ENCODE results near the gene CAMTA1. TPM values are rescaled to one million over a fixed set of nuclear protein-coding genes. Genes with fewer than 3 reads are reported as not detected.
"Not testable (repeated sequence)": the region's sequence is repeated elsewhere in the genome, so short reads cannot be mapped to it uniquely, and the experiment has no call there.

Gene CAMTA1
- total and polyA plus RNA-seq, 4 donors, result 90.5 to 236 (median 195) TPM

- Histone ChIP-seq H3K27ac (ENCODE audit: low read depth, low read length) (no peak overlapping the region), H3K4me1 (ENCODE audit: control insufficient read depth, insufficient read depth, low read length) (no peaks in the 10 kb centered on the region), H3K4me3 (ENCODE audit: low read depth, low read length) (no peak overlapping the region), H3K36me3 (ENCODE audit: control insufficient read depth, insufficient read depth, low read length) (no peaks in the 10 kb centered on the region), H3K9me3 (ENCODE audit: control insufficient read depth, insufficient read depth, low read length) (no peaks in the 10 kb centered on the region), H3K27me3 (ENCODE audit: control insufficient read depth, insufficient read depth, low read length) (no peaks in the 10 kb centered on the region)
- WGBS (ENCODE audit: insufficient coverage), result no CpG with 5 or more reads among the region's 2 CpGs
- DNase-seq (ENCODE audit: low read depth in 4 of 6, low spot score in 6 of 6), result no peak
Observed at GRCh38 chr1:6820899-6821298, 35.6 kb downstream of the CAMTA1 start.

- Histone ChIP-seq H3K9me3 (ENCODE audit: control insufficient read depth, insufficient read depth, low read length) (no peaks in the 10 kb centered on the region), H3K4me1 (ENCODE audit: control insufficient read depth, insufficient read depth, low read length) (no peaks in the 10 kb centered on the region), H3K27me3 (ENCODE audit: control insufficient read depth, insufficient read depth, low read length) (no peaks in the 10 kb centered on the region), H3K27ac (ENCODE audit: low read depth, low read length) (peak overlapping the region; percentile 35), H3K4me3 (ENCODE audit: low read depth, low read length) (no peak overlapping the region), H3K36me3 (ENCODE audit: control insufficient read depth, insufficient read depth, low read length) (no peaks in the 10 kb centered on the region)
- peak in 1 of 6 donors; percentile 72 for DNase-seq (ENCODE audit: low read depth in 4 of 6, low spot score in 6 of 6)
- WGBS (ENCODE audit: insufficient coverage), result no CpG with 5 or more reads among the region's 10 CpGs
Observed at GRCh38 chr1:6822530-6823359, 37.5 kb downstream of the CAMTA1 start.

GRCh38 chr1:6823793-6824192 lies 38.5 kb downstream of the CAMTA1 start:
- peaks cover 4% of the 10 kb centered on the region for H3K4me1 ChIP-seq (ENCODE audit: control insufficient read depth, insufficient read depth, low read length)
- no peaks in the 10 kb centered on the region for H3K9me3 ChIP-seq (ENCODE audit: control insufficient read depth, insufficient read depth, low read length)
- no peaks in the 10 kb centered on the region for H3K36me3 ChIP-seq (ENCODE audit: control insufficient read depth, insufficient read depth, low read length)
- no peak overlapping the region for H3K4me3 ChIP-seq (ENCODE audit: low read depth, low read length)
- DNase-seq (ENCODE audit: low read depth in 4 of 6, low spot score in 6 of 6), result no peak
- H3K27ac ChIP-seq (ENCODE audit: low read depth, low read length), result no peak overlapping the region
- no peaks in the 10 kb centered on the region for H3K27me3 ChIP-seq (ENCODE audit: control insufficient read depth, insufficient read depth, low read length)

- peak overlapping the region; percentile 45 for H3K27ac ChIP-seq (ENCODE audit: low read depth, low read length)
- no peak for DNase-seq (ENCODE audit: low read depth in 4 of 6, low spot score in 6 of 6)
- H3K4me3 ChIP-seq (ENCODE audit: low read depth, low read length), result no peak overlapping the region
- peaks cover 4% of the 10 kb centered on the region for H3K4me1 ChIP-seq (ENCODE audit: control insufficient read depth, insufficient read depth, low read length)
- H3K36me3 ChIP-seq (ENCODE audit: control insufficient read depth, insufficient read depth, low read length), result no peaks in the 10 kb centered on the region
- no peaks in the 10 kb centered on the region for H3K27me3 ChIP-seq (ENCODE audit: control insufficient read depth, insufficient read depth, low read length)
- no peaks in the 10 kb centered on the region for H3K9me3 ChIP-seq (ENCODE audit: control insufficient read depth, insufficient read depth, low read length)
- 100% methylated on average over 2 of the region's 6 CpGs for WGBS (ENCODE audit: insufficient coverage)
Observed at GRCh38 chr1:6824665-6825368, 39.6 kb downstream of the CAMTA1 start.

DNA sequence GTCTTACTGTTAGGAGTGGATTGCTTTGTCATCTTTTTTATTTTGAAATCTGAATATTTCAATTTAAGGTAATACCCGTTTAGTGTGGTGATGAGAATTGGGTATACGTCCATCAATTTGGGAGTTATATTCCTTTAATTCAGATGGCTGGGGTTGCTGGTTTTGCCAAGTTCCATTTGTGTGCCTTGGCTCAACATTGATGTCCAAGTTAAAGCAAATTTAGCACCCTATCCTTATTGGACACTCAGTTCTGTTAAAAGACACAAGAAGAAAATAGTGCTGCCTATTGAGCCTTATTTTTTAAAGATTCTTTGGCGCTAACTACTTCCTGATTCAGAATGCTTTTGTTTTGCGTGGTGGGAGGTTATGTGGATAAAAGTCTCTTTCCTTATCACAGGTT lies 40.6 kb downstream of the CAMTA1 start:
- no peaks in the 10 kb centered on the region for H3K9me3 ChIP-seq (ENCODE audit: control insufficient read depth, insufficient read depth, low read length)
- DNase-seq (ENCODE audit: low read depth in 4 of 6, low spot score in 6 of 6), result peak in 1 of 6 donors; percentile 33
- 69% methylated on average over 2 of the region's 4 CpGs for WGBS (ENCODE audit: insufficient coverage)
- H3K27me3 ChIP-seq (ENCODE audit: control insufficient read depth, insufficient read depth, low read length), result no peaks in the 10 kb centered on the region
- peaks cover 4% of the 10 kb centered on the region for H3K4me1 ChIP-seq (ENCODE audit: control insufficient read depth, insufficient read depth, low read length)
- no peaks in the 10 kb centered on the region for H3K36me3 ChIP-seq (ENCODE audit: control insufficient read depth, insufficient read depth, low read length)
- peak overlapping the region; percentile 45 for H3K27ac ChIP-seq (ENCODE audit: low read depth, low read length)
- no peak overlapping the region for H3K4me3 ChIP-seq (ENCODE audit: low read depth, low read length)

- no peaks in the 10 kb centered on the region for H3K36me3 ChIP-seq (ENCODE audit: control insufficient read depth, insufficient read depth, low read length)
- DNase-seq (ENCODE audit: low read depth in 4 of 6, low spot score in 6 of 6), result peak in 1 of 6 donors; percentile 16
- WGBS (ENCODE audit: insufficient coverage), result 40% methylated on average over 2 of the region's 3 CpGs
- H3K27me3 ChIP-seq (ENCODE audit: control insufficient read depth, insufficient read depth, low read length), result no peaks in the 10 kb centered on the region
- H3K27ac ChIP-seq (ENCODE audit: low read depth, low read length), result peak overlapping the region; percentile 50
- H3K4me3 ChIP-seq (ENCODE audit: low read depth, low read length), result no peak overlapping the region
- peaks cover 4% of the 10 kb centered on the region for H3K4me1 ChIP-seq (ENCODE audit: control insufficient read depth, insufficient read depth, low read length)
- no peaks in the 10 kb centered on the region for H3K9me3 ChIP-seq (ENCODE audit: control insufficient read depth, insufficient read depth, low read length)
Observed at GRCh38 chr1:6827079-6827478, 41.8 kb downstream of the CAMTA1 start.

DNA sequence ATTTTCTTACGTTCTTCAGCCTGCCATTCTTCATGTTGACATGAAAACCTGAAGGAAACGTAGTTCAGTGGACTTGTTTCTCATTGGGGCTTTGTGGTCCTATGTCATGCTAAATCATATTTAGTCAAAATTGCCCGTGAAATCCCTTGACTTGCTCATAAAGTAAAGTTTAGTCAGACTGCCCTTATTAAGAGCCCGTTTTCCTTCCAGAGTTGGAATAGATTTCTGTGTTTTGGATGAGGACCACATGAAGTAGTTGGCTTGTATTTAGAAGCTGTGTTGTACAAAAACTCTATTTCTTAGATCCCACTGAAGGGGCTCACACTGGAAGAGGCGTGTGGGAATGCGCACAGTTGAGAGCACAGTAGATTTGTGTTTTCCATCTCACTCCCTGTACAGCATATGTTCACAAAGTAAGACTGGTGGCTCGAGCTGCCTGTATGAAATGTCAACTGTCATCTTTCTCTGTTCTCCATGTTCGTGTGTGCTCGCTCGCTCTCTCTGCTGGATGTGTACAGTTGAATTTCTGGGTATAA lies 42.4 kb downstream of the CAMTA1 start:
- H3K9me3 ChIP-seq (ENCODE audit: control insufficient read depth, insufficient read depth, low read length), result no peaks in the 10 kb centered on the region
- H3K27me3 ChIP-seq (ENCODE audit: control insufficient read depth, insufficient read depth, low read length), result no peaks in the 10 kb centered on the region
- 54% methylated on average over 3 of the region's 10 CpGs for WGBS (ENCODE audit: insufficient coverage)
- H3K27ac ChIP-seq (ENCODE audit: low read depth, low read length), result peak overlapping the region; percentile 54
- DNase-seq (ENCODE audit: low read depth in 4 of 6, low spot score in 6 of 6), result peak in 3 of 6 donors; percentile 18 to 77 (median 22)
- H3K4me3 ChIP-seq (ENCODE audit: low read depth, low read length), result no peak overlapping the region
- no peaks in the 10 kb centered on the region for H3K36me3 ChIP-seq (ENCODE audit: control insufficient read depth, insufficient read depth, low read length)
- peaks cover 4% of the 10 kb centered on the region for H3K4me1 ChIP-seq (ENCODE audit: control insufficient read depth, insufficient read depth, low read length)

- H3K27me3 ChIP-seq (ENCODE audit: control insufficient read depth, insufficient read depth, low read length), result no peaks in the 10 kb centered on the region
- no CpG with 5 or more reads among the region's 1 CpG for whole genome bisulfite sequencing (ENCODE audit: insufficient coverage)
- H3K27ac ChIP-seq (ENCODE audit: low read depth, low read length), result no peak overlapping the region
- H3K4me3 ChIP-seq (ENCODE audit: low read depth, low read length), result no peak overlapping the region
- peaks cover 11% of the 10 kb centered on the region for H3K4me1 ChIP-seq (ENCODE audit: control insufficient read depth, insufficient read depth, low read length)
- H3K9me3 ChIP-seq (ENCODE audit: control insufficient read depth, insufficient read depth, low read length), result no peaks in the 10 kb centered on the region
- peak in 2 of 6 donors; percentile 17 to 69 for DNase-seq (ENCODE audit: low read depth in 4 of 6, low spot score in 6 of 6)
- H3K36me3 ChIP-seq (ENCODE audit: control insufficient read depth, insufficient read depth, low read length), result peaks cover 4% of the 10 kb centered on the region
Observed at GRCh38 chr1:6831366-6831765, 46.1 kb downstream of the CAMTA1 start.

DNA sequence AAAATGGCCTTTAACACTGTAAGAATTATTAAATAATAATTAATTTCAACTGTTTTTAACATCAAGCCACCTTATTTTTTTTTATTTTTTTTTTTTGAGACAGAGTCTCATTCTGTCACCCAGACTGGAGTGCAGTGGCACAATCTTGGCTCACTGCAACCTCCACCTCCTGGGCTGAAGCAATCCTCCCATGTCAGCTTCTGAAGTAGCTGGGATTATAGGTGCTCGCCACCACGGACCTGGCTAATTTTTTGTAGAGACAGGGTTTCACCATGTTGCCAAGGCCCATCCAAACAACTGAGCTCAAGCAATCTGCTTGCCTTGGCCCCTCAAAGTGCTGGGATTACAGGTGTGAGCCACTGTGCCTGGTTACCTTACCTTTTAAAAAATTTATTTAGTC lies 46.8 kb downstream of the CAMTA1 start:
- not testable (repeated sequence) for DNase-seq (ENCODE audit: low read depth in 4 of 6, low spot score in 6 of 6); H3K36me3 ChIP-seq (ENCODE audit: control insufficient read depth, insufficient read depth, low read length); H3K9me3 ChIP-seq (ENCODE audit: control insufficient read depth, insufficient read depth, low read length); H3K27me3 ChIP-seq (ENCODE audit: control insufficient read depth, insufficient read depth, low read length); H3K27ac ChIP-seq (ENCODE audit: low read depth, low read length); H3K4me3 ChIP-seq (ENCODE audit: low read depth, low read length)
- H3K4me1 ChIP-seq (ENCODE audit: control insufficient read depth, insufficient read depth, low read length), result peaks cover 11% of the 10 kb centered on the region
- WGBS (ENCODE audit: insufficient coverage), result 41% methylated on average over 2 of the region's 2 CpGs
